T-helper 1 cell treated with Interleukin-12 subunit alpha and Interleukin-12 subunit beta and Interleukin-4 antibody, amounts not matched to agents 30 μg/mL and 1 μg/mL, for 36 hours (primary cell): ENCODE data around the gene ZNF879.

Source experiments
- H3K27ac Mint-ChIP-seq: one replicate; pipeline ENCODE4 v1.8.0; 2021; ENCODE audit warnings: mild to moderate bottlenecking, mixed read lengths
- H3K27me3 Mint-ChIP-seq: one replicate; pipeline ENCODE4 v1.8.0; 2021; ENCODE audit warnings: low read depth, mixed read lengths
- H3K36me3 Mint-ChIP-seq: one replicate; pipeline ENCODE4 v1.8.0; 2021; ENCODE audit warnings: low read depth, mixed read lengths
- H3K4me1 Mint-ChIP-seq: one replicate; pipeline ENCODE4 v1.8.0; 2021; ENCODE audit warnings: low read depth, mixed read lengths
- H3K4me3 Mint-ChIP-seq: one replicate; pipeline ENCODE4 v1.8.0; 2021; ENCODE audit warnings: mild to moderate bottlenecking, moderate library complexity, mixed read lengths
- H3K9me3 Mint-ChIP-seq: one replicate; pipeline ENCODE4 v1.8.0; 2021; ENCODE audit warnings: mixed read lengths

ZNF879 gene

GRCh38 chr5:179023528-179024189 is at the start of gene ZNF879:
Gene ZNF879 (plus strand): TSS chr5:179023804. CDS start chr5:179025005, 1,201 bp downstream.
- Mint-ChIP-seq H3K27ac (peak within 1 kb of the TSS; percentile 79), H3K36me3 (peaks cover 27% of the 10 kb centered on the region), H3K4me3 (peak within 1 kb of the TSS; percentile 94), H3K4me1 (peaks cover 8% of the 10 kb centered on the region), H3K27me3 (peaks cover 3% of the 10 kb centered on the region), H3K9me3 (peaks cover 68% of the 10 kb centered on the region)

DNA sequence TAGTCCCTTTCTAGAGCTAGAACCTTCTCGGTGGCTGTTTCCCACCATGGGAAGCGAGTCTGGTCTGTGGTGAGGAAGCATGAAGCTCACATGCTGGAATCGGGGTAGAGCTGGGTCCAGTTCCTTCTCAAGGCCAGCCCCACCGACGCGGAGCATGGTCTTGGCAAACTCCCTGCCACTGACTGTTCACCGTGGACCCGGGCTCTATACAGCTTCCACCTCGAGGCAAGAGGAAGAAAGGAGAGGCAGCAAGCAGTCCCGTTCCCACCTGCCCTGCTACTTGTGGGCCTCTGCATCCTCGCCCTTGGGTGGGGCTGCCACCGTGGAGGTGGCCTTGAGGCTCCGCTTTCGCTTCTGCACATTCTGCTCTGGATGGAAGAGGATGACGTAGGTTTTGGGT is 42.2 kb upstream of the ZNF879 start:
- no peaks in the 10 kb centered on the region for H3K27me3 Mint-ChIP-seq
- peaks cover 2% of the 10 kb centered on the region for H3K36me3 Mint-ChIP-seq
- no peak overlapping the region for H3K27ac Mint-ChIP-seq
- H3K9me3 Mint-ChIP-seq, result peaks cover 53% of the 10 kb centered on the region
- no peaks in the 10 kb centered on the region for H3K4me1 Mint-ChIP-seq
- no peak overlapping the region for H3K4me3 Mint-ChIP-seq

DNA sequence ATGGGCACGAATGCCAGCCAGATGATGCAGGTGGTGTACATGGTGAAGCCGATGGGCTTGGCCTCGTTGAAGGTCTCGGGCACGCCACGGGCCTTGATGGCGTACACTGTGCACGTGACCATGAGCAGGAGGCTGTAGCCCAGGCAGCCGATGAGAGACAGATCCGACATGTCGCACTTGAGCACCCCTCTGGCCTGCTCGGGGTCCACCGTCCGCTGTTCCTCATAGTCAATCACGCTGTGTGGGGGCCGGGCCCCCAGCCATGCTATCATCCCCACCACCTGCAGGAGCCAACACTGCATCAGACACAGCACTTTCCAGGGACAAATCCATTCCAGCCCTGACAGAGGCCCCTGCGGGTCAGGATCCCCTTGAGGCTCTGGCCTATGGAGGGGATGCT is 40.7 kb upstream of the ZNF879 start:
- Mint-ChIP-seq H3K4me1 (no peaks in the 10 kb centered on the region), H3K27me3 (no peaks in the 10 kb centered on the region), H3K36me3 (peaks cover 2% of the 10 kb centered on the region), H3K4me3 (no peak overlapping the region), H3K27ac (no peak overlapping the region), H3K9me3 (peaks cover 48% of the 10 kb centered on the region)

DNA sequence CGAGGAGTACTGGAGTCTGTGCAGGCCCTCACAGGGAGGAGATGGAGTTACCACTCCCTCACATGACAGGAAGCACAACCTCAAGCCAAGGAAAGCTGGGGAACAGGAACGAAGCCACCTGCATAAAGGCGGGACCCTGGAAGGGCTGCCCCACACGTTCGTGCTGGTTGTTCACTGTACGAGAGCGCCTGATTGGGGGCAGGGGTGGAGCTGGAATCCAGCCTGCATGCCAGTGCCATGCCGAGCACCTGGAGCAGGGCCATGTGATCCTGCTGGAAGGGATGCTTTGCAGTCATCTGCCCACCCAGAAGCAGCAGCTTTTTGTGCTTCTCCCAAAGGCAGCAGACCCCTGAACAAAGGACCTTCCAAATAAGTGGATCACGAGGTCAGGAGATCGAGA is 39.9 kb upstream of the ZNF879 start:
- Mint-ChIP-seq H3K4me3 (no peak overlapping the region), H3K36me3 (peaks cover 4% of the 10 kb centered on the region), H3K27ac (no peak overlapping the region), H3K9me3 (peaks cover 44% of the 10 kb centered on the region), H3K4me1 (no peaks in the 10 kb centered on the region), H3K27me3 (no peaks in the 10 kb centered on the region)

DNA sequence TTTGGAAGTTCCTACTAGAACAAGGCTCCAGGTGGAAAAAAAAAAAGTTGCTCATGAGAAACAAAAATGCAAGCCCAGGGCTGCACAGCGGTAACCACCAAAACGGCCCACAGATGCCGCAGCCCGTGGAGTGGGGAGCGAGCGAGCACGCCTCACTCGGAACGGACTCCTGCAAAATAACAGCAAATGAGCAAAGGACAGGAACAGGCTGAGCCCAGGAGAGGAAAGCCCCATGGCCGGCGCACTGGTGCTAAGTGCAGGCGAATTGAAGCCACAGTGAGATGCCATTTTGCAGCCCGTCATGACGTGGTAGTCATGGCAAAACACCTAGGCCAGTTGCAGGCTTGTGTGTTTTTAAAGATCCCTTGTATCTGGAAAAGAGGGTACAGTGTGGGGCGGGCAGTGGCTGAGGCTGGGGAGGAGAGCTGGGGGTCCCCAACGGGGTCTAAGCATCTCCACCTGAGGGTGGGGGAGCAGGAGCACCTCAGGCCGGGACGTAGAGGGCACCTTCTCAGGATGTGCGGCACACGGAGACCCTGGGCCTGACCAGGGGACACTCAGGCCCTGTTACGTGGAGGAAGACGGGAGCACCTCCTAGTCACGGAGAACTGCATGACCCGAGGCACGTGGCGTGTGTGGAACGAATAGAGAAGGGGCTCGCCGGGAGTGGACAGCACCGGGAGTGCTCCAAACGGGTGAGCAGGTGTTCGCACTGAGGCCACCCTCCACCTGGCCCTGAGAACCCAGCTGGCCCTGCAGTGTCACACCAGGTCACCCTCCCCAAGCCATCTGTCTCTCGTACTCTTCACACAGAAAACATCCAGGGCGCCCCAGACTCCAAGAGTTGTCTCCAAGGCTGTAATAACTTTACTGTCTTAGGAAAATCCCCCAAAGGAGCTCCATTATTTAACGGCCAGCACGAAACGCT is 39.2 kb upstream of the ZNF879 start:
- Mint-ChIP-seq H3K4me3 (no peak overlapping the region), H3K27me3 (no peaks in the 10 kb centered on the region), H3K4me1 (no peaks in the 10 kb centered on the region), H3K27ac (no peak overlapping the region), H3K36me3 (peaks cover 4% of the 10 kb centered on the region), H3K9me3 (peaks cover 42% of the 10 kb centered on the region)

GRCh38 chr5:178986326-178986960 is 37.2 kb upstream of the ZNF879 start:
- peaks cover 37% of the 10 kb centered on the region for H3K9me3 Mint-ChIP-seq
- H3K36me3 Mint-ChIP-seq, result peaks cover 4% of the 10 kb centered on the region
- H3K4me1 Mint-ChIP-seq, result no peaks in the 10 kb centered on the region
- H3K4me3 Mint-ChIP-seq, result no peak overlapping the region
- H3K27me3 Mint-ChIP-seq, result no peaks in the 10 kb centered on the region
- H3K27ac Mint-ChIP-seq, result no peak overlapping the region

GRCh38 chr5:178988436-178989220 is 35.0 kb upstream of the ZNF879 start:
- Mint-ChIP-seq H3K4me3 (no peak overlapping the region), H3K36me3 (peaks cover 2% of the 10 kb centered on the region), H3K9me3 (peaks cover 43% of the 10 kb centered on the region), H3K4me1 (no peaks in the 10 kb centered on the region), H3K27ac (no peak overlapping the region), H3K27me3 (peaks cover 2% of the 10 kb centered on the region)

DNA sequence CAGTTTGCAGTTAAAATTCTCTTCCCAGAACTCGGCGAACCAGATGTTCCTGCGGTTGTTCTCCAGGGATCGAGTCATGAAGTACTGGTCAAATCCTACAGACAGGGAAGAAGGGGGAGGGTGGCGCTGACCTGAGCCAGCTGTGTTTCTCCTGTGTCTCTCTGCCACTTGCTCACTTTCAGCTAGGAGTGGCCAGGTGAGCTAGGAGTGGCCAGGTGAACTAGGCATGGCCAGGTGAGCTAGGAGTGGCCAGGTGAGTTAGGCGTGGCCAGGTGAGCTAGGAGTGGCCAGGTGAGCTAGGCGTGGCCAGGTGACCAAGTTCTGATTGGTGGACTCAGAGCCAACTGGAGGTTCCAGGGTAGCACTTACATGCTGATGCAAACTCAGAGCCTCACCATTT is 34.3 kb upstream of the ZNF879 start:
- H3K27ac Mint-ChIP-seq, result no peak overlapping the region
- H3K36me3 Mint-ChIP-seq, result peaks cover 2% of the 10 kb centered on the region
- no peaks in the 10 kb centered on the region for H3K4me1 Mint-ChIP-seq

GRCh38 chr5:178990491-178990890 is 33.1 kb upstream of the ZNF879 start:
- Mint-ChIP-seq H3K36me3 (peaks cover 2% of the 10 kb centered on the region), H3K4me3 (no peak overlapping the region), H3K27me3 (peaks cover 11% of the 10 kb centered on the region), H3K4me1 (no peaks in the 10 kb centered on the region), H3K27ac (no peak overlapping the region), H3K9me3 (peaks cover 44% of the 10 kb centered on the region)

More for the DNA sequence above, 34.3 kb upstream of the ZNF879 start:
- H3K4me3 Mint-ChIP-seq, result no peak overlapping the region
- H3K27me3 Mint-ChIP-seq, result peaks cover 8% of the 10 kb centered on the region
- H3K9me3 Mint-ChIP-seq, result peaks cover 41% of the 10 kb centered on the region

GRCh38 chr5:178991190-178992145 is 32.1 kb upstream of the ZNF879 start:
- peaks cover 47% of the 10 kb centered on the region for H3K9me3 Mint-ChIP-seq
- H3K36me3 Mint-ChIP-seq, result peaks cover 2% of the 10 kb centered on the region
- no peak overlapping the region for H3K4me3 Mint-ChIP-seq
- peaks cover 14% of the 10 kb centered on the region for H3K27me3 Mint-ChIP-seq
- H3K27ac Mint-ChIP-seq, result no peak overlapping the region
- H3K4me1 Mint-ChIP-seq, result no peaks in the 10 kb centered on the region

GRCh38 chr5:178992291-178992895 is 31.2 kb upstream of the ZNF879 start:
- Mint-ChIP-seq H3K4me1 (no peaks in the 10 kb centered on the region), H3K4me3 (no peak overlapping the region), H3K36me3 (peaks cover 2% of the 10 kb centered on the region), H3K27me3 (peaks cover 14% of the 10 kb centered on the region), H3K27ac (no peak overlapping the region), H3K9me3 (peaks cover 46% of the 10 kb centered on the region)

DNA sequence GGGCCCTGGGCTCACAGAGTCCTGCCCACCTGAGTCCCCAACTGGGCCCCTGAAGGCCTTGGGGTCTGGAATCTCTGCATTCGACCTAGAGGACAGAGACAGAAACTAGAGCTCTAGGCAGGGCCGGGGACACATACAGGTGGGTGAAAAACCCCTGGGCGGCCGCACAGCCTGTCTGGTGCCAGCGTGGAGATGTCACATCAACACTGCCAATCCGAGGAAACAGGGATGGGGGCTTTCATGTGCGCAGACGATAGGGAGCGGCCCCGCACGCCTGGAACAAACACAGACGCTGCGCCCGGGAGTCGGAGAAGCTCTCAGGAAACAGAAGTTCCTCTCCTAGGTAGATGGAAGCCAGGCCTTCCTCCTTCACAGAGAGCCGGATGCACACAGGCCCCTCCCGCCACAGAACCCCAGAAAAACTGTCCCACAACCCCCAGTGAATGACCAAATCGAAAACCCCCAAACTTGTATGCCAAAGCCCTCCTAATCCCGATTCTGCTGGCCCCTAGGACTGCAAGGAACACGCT is 30.3 kb upstream of the ZNF879 start:
- no peaks in the 10 kb centered on the region for H3K4me1 Mint-ChIP-seq
- no peaks in the 10 kb centered on the region for H3K36me3 Mint-ChIP-seq
- no peak overlapping the region for H3K27ac Mint-ChIP-seq
- H3K27me3 Mint-ChIP-seq, result peaks cover 14% of the 10 kb centered on the region
- H3K9me3 Mint-ChIP-seq, result peaks cover 40% of the 10 kb centered on the region
- no peak overlapping the region for H3K4me3 Mint-ChIP-seq
